Adrenal gland (tissue), 5 donors: ENCODE data around the gene MRFAP1L1.

Source experiments
- CTCF ChIP-seq, 6 experiments: fragments of 450-650 bp in 4 of 6; fragments of 200-600 bp in 2 of 6; sonication (generic) in 1 of 6; IDR thresholded peaks; 1 replicate in 5 of 6; 2 replicates in 1 of 6; pipeline versions ENCODE4 v1.5.1 to v1.8.0; 2016 to 2021; ENCODE audit warnings: antibody characterized with exemption in 6 of 6, mild to moderate bottlenecking in 2 of 6, moderate library complexity in 1 of 6
- POLR2A ChIP-seq, 2 donors: fragments of 450-650 bp; IDR thresholded peaks; one replicate each; pipeline ENCODE4 v1.6.1; 2017; ENCODE audit warnings: antibody characterized with exemption in 2 of 2, mild to moderate bottlenecking in 2 of 2, moderate library complexity in 1 of 2
- donor health status: DM: no; HTN: no; CAD: no.

- TF ChIP-seq POLR2A (IDR thresholded peaks at IDR 0.05) = no peak
- no peak for TF ChIP-seq CTCF (IDR thresholded peaks at IDR 0.05)
Observed at GRCh38 chr4:6696611-6697010, 13.1 kb downstream of the MRFAP1L1 start.
